Ishikawa (cell line): ENCODE measurements around the gene AGPAT1.

Source experiments
- CEBPB ChIP-seq: IDR thresholded peaks from 2 replicates; pipeline ENCODE4 v1.6.1; 2012
- CREB1 ChIP-seq: IDR thresholded peaks from 2 replicates; pipeline ENCODE4 v1.6.1; 2012; ENCODE audit warnings: low read depth
- EGR1 ChIP-seq: IDR thresholded peaks from 2 replicates; pipeline ENCODE4 v1.6.1; 2012
- EP300 ChIP-seq: IDR thresholded peaks from 2 replicates; pipeline ENCODE4 v1.6.1; 2012; ENCODE audit warnings: borderline replicate concordance
- FOXM1 ChIP-seq: IDR thresholded peaks from 2 replicates; pipeline ENCODE4 v1.6.1; 2012; ENCODE audit warnings: low read depth, borderline replicate concordance
- NFIC ChIP-seq: IDR thresholded peaks from 2 replicates; pipeline ENCODE4 v1.6.1; 2012
- RAD21 ChIP-seq: IDR thresholded peaks from 2 replicates; pipeline ENCODE4 v1.6.1; 2012; ENCODE audit warnings: low read depth
- TAF1 ChIP-seq: IDR thresholded peaks from 2 replicates; pipeline ENCODE4 v1.6.1; 2012; ENCODE audit warnings: low read depth, mild to moderate bottlenecking
- TCF12 ChIP-seq: IDR thresholded peaks from 2 replicates; pipeline ENCODE4 v1.6.1; 2012; ENCODE audit warnings: low read depth
- TEAD4 ChIP-seq: IDR thresholded peaks from 2 replicates; pipeline ENCODE4 v1.6.1; 2012
- YY1 ChIP-seq: IDR thresholded peaks from 2 replicates; pipeline ENCODE4 v1.6.1; 2012; ENCODE audit warnings: low read depth
- ZBTB7A ChIP-seq: IDR thresholded peaks from 2 replicates; pipeline ENCODE4 v1.6.1; 2012; ENCODE audit warnings: low read depth
- TF ChIP-seq, protein P1 (sequence below): IDR thresholded peaks from 2 replicates; pipeline ENCODE4 v1.6.1; 2012
- TF ChIP-seq, protein P2 (sequence below): IDR thresholded peaks from 2 replicates; pipeline ENCODE4 v1.6.1; 2012; ENCODE audit warnings: low read depth, mild to moderate bottlenecking
- TF ChIP-seq, protein P3 (sequence below): IDR thresholded peaks from 2 replicates; pipeline ENCODE4 v1.6.1; 2012

The AGPAT1 gene

DNA sequence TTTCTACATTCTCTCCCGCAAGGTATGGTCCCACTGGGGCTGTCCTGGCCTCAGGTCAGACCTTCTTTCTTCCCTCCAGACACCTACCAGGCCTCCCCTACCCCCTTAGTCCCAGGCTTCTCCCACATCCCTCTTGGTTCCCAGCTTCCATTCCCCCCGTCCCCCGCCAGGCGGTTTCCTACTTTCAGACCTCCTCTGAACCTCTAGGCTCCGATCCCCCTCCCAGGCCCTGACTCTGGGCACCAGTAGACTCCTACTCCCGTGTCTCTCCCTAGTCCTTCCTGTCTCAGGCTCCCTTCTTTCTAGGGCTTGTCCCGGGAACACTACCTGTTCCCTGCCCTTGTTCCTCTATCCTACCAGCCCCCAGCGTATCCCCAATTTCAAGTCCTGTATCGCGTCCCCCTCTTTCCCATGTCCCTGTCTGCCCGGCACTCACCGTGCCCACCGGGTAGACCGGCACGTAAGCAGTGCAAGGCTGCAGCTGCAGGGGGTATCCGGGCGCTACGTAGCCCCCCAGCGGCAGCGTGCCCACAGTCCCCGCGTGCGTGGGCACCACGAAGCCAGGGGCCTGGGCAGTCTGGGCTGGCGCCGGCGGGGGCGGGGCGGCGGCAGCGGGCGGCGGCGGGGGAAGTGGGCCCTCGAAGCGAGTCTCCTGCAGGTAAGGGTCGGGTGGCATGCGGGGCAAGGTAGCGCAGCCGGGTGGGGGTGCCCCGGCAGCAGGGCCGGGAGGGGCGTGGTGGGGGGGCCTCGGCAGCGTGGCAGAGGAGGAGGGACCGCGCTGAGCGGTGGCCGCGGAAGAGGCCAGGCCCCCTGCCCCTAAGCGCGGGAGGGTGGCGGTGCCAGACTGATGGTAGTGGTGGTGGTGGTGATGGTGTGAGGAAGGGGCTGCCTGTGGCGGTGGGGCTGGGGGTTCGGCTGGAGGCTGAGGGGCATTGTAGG lies 25.7 kb downstream of the AGPAT1 start:
- TF ChIP-seq YY1 = no peak
- TF ChIP-seq, protein P1, sequence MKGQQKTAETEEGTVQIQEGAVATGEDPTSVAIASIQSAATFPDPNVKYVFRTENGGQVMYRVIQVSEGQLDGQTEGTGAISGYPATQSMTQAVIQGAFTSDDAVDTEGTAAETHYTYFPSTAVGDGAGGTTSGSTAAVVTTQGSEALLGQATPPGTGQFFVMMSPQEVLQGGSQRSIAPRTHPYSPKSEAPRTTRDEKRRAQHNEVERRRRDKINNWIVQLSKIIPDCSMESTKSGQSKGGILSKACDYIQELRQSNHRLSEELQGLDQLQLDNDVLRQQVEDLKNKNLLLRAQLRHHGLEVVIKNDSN = no peak
- no peak for TF ChIP-seq EGR1
- TF ChIP-seq CEBPB = no peak
- TF ChIP-seq TEAD4 = no peak
- TF ChIP-seq FOXM1 = no peak
- TF ChIP-seq, protein P2, sequence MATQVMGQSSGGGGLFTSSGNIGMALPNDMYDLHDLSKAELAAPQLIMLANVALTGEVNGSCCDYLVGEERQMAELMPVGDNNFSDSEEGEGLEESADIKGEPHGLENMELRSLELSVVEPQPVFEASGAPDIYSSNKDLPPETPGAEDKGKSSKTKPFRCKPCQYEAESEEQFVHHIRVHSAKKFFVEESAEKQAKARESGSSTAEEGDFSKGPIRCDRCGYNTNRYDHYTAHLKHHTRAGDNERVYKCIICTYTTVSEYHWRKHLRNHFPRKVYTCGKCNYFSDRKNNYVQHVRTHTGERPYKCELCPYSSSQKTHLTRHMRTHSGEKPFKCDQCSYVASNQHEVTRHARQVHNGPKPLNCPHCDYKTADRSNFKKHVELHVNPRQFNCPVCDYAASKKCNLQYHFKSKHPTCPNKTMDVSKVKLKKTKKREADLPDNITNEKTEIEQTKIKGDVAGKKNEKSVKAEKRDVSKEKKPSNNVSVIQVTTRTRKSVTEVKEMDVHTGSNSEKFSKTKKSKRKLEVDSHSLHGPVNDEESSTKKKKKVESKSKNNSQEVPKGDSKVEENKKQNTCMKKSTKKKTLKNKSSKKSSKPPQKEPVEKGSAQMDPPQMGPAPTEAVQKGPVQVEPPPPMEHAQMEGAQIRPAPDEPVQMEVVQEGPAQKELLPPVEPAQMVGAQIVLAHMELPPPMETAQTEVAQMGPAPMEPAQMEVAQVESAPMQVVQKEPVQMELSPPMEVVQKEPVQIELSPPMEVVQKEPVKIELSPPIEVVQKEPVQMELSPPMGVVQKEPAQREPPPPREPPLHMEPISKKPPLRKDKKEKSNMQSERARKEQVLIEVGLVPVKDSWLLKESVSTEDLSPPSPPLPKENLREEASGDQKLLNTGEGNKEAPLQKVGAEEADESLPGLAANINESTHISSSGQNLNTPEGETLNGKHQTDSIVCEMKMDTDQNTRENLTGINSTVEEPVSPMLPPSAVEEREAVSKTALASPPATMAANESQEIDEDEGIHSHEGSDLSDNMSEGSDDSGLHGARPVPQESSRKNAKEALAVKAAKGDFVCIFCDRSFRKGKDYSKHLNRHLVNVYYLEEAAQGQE = no peak
- TF ChIP-seq ZBTB7A = no peak
- no peak for TF ChIP-seq TAF1
- TF ChIP-seq EP300 = no peak
- TF ChIP-seq, protein P3, sequence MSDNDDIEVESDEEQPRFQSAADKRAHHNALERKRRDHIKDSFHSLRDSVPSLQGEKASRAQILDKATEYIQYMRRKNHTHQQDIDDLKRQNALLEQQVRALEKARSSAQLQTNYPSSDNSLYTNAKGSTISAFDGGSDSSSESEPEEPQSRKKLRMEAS = no peak
- no peak for TF ChIP-seq NFIC
- TF ChIP-seq CREB1 = no peak
- no peak for TF ChIP-seq TCF12
- no peak for TF ChIP-seq RAD21

- TF ChIP-seq TAF1 (no peak), CEBPB (no peak), EP300 (no peak)
Measured at GRCh38 chr6:32149092-32149755, 26.7 kb downstream of the AGPAT1 start.

- TF ChIP-seq, protein P3 = no peak
- TF ChIP-seq FOXM1 = no peak
- TF ChIP-seq YY1 = no peak
- no peak for TF ChIP-seq EP300
- TF ChIP-seq, protein P1 = no peak
- no peak for TF ChIP-seq RAD21
- TF ChIP-seq NFIC = no peak
- TF ChIP-seq TEAD4 = no peak
- no peak for TF ChIP-seq TAF1
- TF ChIP-seq CREB1 = no peak
- TF ChIP-seq, protein P2 = no peak
Measured at GRCh38 chr6:32148289-32149091, 27.4 kb downstream of the AGPAT1 start.

DNA sequence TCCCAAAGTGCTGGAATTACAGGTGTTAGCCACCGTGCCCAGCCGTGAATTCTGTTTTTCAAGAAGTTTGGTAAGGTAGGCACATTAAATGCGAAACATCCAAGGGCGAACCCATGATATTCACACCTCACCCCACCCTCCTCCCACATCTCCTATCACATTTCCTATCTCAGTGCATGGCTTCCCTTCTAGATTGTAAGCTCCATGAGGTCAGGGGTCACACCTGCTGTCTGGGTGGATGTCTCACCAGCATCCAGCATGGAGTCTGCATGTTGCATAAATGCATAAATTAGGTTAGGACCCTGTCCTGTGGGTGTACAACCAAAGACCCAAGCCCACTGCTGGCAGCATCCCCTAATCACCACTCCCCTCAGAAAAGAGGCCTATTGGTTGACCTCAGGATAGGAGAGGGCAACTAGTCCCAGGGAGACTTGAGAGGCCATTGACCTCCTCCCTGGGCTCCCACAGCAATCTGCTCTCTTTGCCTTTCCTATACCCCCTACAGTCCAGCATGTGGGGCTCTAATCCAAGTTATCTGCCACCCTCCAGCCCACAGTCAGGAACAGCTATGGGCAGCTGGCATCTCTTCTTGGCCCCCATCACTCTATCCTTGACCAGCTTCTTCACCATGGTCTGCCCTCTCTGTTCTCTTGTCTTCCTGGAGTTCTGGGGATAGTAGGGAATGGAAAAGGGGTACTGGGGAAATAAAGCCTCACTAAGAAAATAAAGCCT lies 28.3 kb downstream of the AGPAT1 start:
- TF ChIP-seq NFIC = no peak
- TF ChIP-seq RAD21 = no peak
- no peak for TF ChIP-seq YY1

DNA sequence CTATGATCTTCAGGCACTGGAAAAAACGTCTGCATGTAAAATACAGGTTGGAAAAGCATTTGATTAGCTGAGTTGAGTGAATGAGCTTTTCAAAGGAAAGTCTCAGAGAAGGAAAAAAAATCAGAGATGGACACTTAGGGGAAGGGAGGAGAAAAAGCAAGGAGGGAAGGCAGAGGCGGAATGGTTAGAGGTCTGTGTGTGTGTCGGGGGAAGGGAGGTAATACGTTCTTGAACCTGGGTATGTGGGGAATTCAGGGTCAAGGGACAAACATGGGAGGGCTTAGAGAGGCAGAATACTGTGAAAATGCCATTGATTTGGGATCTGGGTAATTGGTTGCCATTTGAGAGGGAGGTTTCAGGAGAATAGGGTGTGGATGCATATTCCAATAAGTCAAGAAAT lies 29.2 kb downstream of the AGPAT1 start:
- TF ChIP-seq, protein P2 = no peak
- TF ChIP-seq RAD21 (no peak), TAF1 (no peak), EGR1 (no peak), CREB1 (no peak), EP300 (no peak), YY1 (no peak)
- TF ChIP-seq, protein P1 = no peak
